Fibroblast of skin of abdomen (primary cell): ENCODE measurements around the gene UNC13B.
"Not testable (repeated sequence)": the region's sequence is repeated elsewhere in the genome, so short reads cannot be mapped to it uniquely, and the experiment has no call there.

Experiments used
- DNase-seq: peaks from one replicate; pipeline ENCODE4 v3.0.0-alpha.2; 2013

UNC13B gene

GRCh38 chr9:35385042-35385441 is 223.2 kb downstream of the UNC13B start:
- peak; percentile 65 for DNase-seq

- no peak for DNase-seq
These were observed 233.4 kb downstream of the UNC13B start for GRCh38 chr9:35395076-35395705.

- DNase-seq, result no peak
These were observed 233.9 kb downstream of the UNC13B start for GRCh38 chr9:35395706-35396101.

- DNase-seq, result no peak
These were observed 234.9 kb downstream of the UNC13B start for GRCh38 chr9:35396560-35397215.

- no peak for DNase-seq
These were observed 235.4 kb downstream of the UNC13B start for GRCh38 chr9:35397216-35397698.

- DNase-seq, result no peak
These were observed 236.1 kb downstream of the UNC13B start for GRCh38 chr9:35397923-35398322.

GRCh38 chr9:35398651-35399335 is 237.0 kb downstream of the UNC13B start:
- no peak for DNase-seq

GRCh38 chr9:35404865-35405264 is 243.1 kb downstream of the UNC13B start:
- DNase-seq, result no peak

GRCh38 chr9:35406183-35406959 is 244.6 kb downstream of the UNC13B start:
- DNase-seq, result no peak

GRCh38 chr9:35407846-35408245 is 246.0 kb downstream of the UNC13B start:
- no peak for DNase-seq

GRCh38 chr9:35409434-35409833 is 247.6 kb downstream of the UNC13B start:
- DNase-seq, result not testable (repeated sequence)

GRCh38 chr9:35414889-35415288 is 253.1 kb downstream of the UNC13B start:
- no peak for DNase-seq

- no peak for DNase-seq
These were observed 253.7 kb downstream of the UNC13B start for GRCh38 chr9:35415402-35416097.

- DNase-seq, result no peak
These were observed 254.3 kb downstream of the UNC13B start for GRCh38 chr9:35416098-35416427.

- DNase-seq, result no peak
These were observed 260.5 kb downstream of the UNC13B start for GRCh38 chr9:35422346-35422745.

- no peak for DNase-seq
These were observed 260.9 kb downstream of the UNC13B start for GRCh38 chr9:35422753-35423152.

GRCh38 chr9:35423499-35423898 is 261.7 kb downstream of the UNC13B start:
- no peak for DNase-seq

GRCh38 chr9:35424356-35425352 is 262.8 kb downstream of the UNC13B start:
- DNase-seq, result no peak

GRCh38 chr9:35426627-35427026 is 264.8 kb downstream of the UNC13B start:
- DNase-seq, result no peak

GRCh38 chr9:35431467-35431866 is 269.7 kb downstream of the UNC13B start:
- no peak for DNase-seq

- DNase-seq, result no peak
These were observed 270.3 kb downstream of the UNC13B start for GRCh38 chr9:35432076-35432475.
